Dedifferentiated amniotic fluid mesenchymal stem cell (primary cell): ENCODE measurements around the gene LRRC3C.
"Not testable (repeated sequence)": the region's sequence is repeated elsewhere in the genome, so short reads cannot be mapped to it uniquely, and the experiment has no call there.

Experiments used
- DNase-seq: peaks from one replicate; pipeline ENCODE4 v3.0.0-alpha.2; 2016; ENCODE audit errors: extremely low spot score

The LRRC3C gene

DNA sequence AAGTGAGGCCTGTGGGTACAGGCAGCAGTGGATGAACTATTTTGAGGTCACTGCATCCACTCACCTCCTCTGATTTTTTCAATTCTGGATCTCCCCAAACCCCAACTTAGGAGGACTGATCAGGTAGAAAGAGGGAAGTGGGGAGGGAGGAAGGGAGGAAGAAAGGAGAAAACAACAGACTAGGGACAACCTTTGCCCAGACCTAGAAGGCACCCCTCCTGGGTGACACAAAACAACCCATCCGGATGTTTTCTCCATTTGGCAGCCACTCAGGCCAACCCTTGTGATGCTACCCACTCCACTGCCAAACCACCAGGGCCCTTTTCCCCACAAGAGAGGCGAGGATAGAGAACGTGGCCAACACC, 2.9 kb upstream of the LRRC3C start:
- DNase-seq = no peak

DNA sequence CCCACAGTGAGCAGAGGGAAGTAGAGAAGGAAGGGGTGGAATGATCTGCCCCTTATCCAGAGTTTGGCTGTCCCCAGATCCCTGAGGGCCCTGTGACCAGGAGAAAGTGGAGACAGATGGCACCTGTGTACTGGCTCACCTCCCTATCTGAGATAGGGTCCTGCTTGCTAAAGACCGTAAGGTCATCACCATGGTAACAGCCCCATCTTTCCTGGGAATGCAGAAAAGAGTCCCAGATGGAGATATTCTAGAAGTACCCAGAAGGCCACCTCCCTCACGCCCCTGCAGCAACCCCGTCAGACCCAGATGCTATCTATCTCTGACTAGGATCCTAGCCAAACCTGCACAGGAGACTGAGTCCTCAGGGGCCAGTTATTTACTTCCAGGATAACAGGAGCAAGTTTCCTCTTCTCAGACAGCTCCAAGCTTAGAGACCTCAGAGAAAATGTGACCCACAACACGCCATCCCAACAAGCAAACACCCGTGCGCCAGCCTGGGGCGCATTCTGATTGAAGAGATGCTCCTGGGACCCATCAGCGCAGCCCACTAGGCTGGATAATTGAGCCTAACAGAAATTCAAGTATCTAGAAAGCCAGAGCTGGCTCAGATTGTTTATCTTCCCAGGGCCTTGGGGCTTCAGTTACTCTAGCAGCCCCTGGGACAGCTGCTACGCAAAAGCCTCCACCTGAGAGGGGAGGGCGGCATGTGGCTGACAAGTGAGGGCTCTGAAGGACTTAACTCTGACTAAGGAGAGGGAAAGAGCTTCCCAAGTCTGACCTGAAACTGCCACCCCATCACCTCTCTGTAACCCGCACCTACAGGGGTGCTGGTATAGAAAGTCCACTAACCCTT, 2.0 kb upstream of the LRRC3C start:
- no peak for DNase-seq

DNA sequence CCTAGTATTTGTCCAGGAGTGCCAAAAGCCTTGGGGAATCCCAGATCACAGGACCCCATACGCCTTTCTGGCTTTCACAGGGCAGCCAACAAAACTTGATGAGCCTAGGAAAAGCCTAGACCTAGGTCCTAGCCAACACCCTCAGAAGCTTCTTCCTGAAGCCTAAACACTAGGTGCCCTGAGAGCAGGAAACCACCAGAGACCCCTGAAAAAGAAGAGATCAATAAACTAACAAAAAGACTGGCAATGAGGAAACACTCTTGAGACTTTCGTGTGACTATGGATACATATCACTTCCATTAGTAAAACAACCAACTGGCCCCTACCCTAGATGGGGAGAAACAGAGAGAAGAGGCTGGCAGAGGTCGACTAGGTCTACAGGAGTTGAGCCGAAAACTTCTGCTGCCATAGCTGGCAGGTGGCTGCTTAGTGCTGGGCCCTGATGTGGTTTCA, 1.4 kb upstream of the LRRC3C start:
- DNase-seq = no peak

DNA sequence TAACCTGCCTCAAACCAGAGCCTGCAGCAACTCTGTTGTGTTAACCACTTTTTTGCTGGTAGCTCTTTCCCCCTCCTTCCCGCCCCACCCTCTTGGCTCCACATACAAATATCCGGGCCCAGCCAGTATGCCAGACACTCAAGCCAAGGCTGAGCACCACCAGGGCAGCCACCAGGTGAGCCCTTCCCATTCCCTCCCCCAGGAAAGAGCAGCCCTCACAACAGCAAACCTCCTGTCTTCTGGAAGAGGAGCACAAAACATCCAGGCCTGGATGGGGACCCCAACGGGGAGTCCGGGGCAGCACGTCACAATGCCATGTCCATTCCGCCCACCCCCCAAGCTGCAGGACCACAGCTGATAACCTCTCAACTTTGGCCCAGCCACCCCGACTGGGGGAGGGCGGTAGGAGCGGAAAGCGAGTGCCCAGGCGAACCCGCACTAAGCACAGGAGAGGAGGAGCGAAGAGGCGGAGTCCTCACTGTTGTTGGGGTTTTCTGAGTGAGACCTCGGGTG, 888 bp upstream of the LRRC3C start:
- DNase-seq = no peak

DNA sequence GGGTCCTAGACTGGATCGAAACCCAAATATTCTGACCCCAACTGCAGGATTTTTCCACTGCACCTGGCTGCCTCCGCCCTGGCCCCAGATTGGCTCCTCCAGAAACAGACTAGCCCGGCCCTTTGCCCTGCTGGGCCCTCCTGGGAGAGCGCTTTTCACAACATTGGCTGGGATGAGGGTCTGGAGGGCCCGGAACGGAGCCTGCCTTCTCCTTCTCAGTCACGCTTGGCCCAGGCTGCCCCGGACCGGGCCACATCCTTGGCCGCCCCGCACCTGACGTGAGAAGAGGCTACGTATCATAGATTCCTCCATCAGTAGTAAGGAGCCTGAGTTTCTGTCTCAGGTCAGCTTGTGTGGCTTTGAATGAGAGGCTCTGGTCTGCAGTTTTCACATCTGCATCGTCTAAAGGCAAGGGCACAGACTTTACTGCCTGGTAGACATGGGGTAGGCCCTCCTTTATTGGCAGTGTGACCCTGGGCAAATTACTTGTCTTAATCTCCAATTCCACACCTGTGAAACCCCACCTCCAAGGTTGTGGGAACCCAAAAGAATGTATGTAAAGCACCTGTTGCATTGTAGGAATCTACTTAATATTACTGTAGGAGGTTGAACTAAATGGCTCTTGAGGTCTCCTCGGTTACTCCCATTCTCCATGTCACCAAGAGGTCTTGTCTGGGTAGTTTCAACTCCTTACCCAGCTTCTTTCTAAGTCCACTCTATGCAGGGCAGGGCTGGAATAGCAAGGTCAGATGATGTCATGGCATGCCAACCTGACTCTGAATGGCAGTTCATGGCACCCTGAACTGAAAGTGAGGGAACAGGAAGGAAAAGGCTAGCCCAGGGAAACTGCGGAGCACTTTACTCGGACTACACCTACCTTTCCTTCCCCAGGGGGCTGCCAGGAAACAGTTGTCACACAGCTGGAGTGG, 661 bp downstream of the LRRC3C start:
- no peak for DNase-seq

DNA sequence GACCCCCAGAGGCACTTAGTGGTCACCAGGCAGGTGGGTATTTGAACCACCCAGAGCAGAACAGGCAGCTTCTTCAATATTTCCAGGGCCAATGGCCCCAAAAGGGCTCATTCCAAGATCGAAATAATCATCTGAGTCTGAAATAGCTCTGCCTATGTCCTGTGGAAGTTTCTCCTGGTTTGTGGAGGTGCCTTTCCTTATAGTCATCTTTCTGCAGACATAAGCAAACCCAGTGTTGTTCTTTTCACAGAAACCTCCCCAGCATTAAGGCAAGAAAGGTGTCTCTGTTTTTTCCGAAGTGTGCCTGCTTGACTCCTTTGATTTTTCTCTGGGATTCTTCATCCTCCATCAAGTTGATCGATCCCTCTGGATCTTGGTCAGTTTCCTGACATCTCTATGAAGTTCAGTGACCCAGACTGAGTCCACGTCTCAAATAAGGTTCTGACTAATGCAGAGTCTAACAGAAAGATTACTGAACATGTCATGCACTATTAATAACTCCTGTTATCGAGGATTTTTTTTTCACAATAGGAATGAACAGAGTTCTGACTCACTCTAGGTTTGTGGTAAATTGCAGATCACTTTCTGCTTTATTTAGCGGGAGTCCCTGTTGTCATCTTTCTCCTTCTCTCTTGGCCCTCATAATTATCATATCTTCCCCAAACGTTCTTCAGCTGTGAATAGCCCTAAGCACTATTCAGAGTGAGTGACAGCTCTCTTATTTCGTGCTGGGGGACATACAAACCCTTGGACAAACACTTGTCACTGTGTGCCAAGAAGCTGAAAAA, 1.5 kb downstream of the LRRC3C start:
- DNase-seq = peak; percentile 76

DNA sequence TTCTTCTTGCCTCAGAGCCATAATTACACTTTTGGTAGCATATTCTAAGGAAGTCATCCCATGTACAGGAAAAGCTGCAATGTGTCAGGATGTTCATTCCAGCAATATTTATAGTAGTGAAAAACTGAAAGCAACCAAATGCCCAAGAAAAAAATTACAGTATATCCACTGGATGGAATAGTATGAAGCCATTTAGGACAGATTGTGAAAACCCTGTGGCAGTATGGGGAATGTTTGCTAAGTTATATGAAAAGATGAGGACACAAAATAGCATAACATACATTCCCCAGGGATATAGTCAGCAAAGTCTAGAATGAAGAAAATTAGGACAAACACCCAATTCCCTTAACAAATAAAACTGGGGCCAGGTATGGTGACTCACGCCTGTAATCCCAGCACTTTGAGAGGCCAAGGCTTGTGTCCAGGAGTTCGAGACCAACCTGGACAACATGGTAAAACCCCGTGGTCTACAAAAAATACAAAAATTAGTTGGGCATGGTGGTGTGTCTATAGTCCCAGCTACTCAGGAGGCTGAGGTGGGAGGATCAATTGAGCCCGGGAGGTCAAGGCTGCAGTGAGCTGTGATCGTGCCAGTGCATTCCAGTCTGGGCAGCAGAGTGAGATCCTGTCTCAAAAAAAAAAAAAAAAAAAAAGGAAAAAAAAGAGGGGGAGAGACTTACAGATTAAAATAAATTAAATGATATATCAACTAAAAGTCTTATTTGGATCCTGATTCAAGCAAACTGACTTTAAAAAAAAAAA, 2.3 kb downstream of the LRRC3C start:
- peak; percentile 44 for DNase-seq

DNA sequence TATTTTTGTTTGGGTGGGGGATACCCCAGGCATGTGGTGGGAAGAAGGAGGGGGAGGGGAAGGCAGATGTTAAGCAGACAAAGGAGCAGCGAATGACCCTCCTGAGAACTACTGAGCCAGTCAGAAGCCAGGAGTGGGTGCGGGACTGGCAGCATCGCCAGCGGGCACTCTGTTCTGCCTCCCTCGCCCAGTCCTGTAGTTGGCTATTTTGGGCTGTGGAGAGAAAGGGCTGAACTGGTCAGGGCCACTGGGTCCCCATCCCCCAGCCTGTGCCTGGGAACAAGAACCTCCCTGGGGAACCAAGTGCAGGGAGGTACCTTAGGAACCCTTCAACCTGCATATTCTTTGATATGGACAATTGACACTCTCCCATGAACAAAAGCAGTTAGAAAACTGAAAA, 6.4 kb downstream of the LRRC3C start:
- no peak for DNase-seq

DNA sequence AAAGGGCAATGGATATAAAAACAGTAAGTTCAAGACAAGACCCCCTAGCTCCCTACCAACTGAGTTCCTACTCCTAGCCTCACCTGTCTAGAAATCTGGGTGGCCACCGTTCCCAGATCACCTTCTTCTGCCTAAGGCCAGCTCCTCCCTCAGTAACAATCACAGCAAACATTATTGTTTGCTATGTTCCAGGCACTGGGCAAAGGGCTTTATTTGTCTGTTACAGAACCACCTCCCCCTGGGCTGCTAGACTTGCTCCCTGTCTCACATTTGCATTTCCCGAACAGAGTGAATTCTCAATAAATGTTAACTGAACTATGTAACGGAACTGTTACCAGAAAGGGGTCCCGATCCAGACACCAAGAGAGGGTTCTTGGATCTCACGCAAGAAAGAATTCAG, 6.8 kb downstream of the LRRC3C start:
- DNase-seq = no peak

DNA sequence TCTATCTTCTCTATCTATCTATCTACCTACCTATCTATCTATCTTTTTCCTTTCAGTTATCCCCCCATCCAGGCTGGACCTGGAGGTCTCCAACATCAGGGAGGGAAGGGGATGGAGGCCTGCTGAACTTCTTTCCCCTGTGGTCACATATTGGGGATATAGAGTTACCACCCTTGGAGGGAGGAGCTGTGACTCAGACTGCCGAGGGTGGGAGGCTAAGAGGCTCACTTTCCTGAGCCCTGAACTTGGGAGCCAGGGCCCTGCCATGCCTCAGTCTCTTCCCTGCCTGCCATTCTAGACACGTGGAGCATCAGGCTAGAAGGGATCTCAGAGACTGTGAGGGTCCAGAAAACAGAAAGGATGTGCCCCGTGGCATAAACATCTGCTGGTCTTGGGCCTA, 8.4 kb downstream of the LRRC3C start:
- DNase-seq = no peak

DNA sequence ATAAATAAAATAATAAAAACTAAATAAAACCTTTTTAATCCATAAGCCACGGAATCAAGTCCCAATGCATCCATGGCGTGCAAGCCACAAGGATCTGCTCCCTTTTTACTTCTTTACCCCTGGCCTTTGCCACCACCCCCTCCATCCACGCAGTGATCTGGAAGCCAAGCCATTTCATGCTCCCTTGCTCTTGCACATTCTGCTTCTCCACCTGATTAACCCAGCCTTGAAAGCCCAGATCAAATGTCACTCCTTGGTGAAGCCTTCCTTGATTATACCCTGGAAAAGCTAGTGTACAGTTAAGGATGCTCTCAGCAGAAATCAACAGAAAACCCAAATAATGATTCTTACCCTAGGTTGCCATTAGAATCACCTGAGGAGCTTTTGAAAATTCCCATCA, 9.9 kb downstream of the LRRC3C start:
- no peak for DNase-seq

DNA sequence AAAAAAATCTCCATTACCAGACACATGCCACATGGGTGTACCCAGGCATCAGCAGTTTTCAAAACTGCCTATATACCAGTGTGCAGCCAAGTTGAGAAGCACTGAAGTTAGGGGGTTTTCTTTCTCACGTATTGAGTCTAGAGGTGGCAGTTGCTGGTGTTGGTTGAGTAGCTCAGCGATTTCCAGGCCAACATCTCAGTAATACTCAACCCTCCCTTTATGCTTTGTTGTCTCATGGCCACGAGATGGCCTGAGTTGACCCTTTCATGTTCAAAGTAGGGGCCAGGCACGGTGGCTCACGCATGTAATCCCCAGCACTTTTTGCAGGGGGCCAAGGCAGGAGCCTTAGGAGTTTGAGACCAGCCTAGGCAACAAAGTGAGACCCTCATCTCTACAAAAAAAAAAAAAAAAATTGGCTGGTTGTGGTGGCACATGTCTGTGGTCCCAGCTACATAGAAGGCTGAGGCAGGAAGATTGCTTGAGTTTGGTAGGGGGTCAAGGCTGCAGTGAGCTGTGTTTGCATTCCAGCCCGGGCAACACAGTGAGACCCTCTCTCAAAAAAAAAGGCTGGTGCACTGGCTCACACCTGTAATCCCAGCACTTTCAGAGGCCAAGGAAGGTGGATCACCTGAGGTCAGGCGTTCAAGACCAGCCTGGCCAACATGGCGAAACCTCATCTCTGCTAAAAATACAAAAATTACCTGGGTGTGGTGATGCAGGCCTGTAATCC, 10.8 kb downstream of the LRRC3C start:
- no peak for DNase-seq

DNA sequence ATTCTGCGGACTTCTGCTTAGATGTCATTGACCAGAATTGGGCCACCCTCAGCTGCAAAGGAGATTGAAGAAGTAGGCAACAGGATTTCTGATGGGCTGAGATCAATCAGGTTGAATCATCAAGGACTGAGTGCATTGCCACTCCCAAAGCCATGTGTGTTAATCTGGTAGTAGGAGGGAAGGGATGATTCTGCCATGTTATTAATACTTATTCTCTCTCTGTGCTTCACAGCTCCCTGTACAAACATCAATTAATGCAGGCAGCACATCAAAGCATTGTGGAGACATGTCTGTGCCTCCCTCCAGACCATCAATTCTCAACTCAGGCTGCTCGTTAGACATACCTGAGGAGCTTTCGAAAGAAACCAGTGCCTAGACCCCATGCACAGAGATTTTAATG, 11.6 kb downstream of the LRRC3C start:
- DNase-seq = no peak

DNA sequence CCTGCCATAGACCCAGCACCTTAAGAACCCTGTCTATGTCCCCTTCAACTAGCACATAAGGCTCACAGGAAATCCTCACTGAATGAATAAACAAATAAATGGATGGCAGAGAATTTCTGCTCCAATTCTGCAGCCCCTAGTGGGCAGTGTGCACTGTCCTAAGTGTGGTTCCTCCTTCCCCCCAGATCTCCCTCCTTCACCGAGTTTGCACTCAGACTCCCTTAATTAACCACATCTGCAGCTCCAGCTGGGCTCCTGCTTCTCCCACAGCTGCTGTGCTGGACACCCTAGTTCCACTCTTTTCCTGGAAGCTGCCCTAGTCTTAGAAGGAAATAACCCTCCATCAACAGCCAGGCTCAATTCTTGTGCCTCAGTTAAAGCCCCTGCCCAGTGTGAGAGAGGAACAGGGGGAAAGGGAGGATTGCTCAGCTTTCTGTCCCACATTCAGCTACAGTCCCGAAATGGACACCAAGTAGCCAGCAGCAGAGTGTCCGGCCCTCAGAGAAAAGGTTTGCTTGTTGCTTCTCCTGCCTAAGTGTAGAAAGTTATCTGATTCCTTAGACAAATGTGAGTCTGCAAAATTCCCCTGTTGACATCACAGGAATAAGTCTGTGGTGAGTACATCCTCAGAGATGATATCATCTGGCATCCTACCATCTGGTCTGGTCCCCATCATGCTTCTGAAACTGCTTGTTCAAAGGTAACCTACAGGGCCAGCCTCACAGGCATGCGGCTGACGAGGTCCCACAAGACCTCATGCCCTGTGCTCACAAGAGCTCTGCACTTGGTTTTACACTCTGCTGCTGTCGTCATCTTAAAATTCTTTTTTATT, 12.3 kb downstream of the LRRC3C start:
- DNase-seq = peak; percentile 58

DNA sequence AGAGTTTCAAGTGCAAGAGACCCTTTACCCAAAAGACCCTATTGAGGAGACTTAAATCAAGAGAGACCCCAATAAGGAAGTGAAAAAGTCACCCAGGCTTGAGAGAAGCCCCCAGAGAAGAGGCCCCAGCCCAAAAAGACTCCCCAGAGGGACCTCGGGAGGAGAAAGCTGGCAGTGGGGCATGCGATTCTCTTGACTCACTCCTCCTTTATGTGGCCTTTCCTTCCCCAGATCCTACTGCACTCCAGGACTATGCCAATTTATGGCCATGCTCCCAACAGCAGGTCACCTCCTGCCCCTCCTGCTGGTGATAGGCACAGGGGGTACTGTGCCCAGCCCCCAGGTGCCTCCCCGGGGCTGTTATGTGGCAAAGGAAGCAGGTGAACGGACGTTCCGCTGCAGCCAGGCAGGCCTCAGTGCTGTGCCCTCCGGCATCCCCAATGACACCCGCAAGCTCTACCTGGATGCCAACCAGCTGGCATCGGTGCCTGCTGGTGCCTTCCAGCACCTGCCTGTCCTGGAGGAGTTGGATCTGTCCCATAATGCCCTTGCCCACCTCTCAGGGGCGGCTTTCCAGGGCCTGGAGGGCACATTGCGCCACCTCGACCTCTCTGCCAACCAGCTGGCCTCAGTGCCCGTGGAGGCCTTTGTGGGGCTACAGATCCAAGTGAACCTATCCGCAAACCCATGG, 16.3 kb downstream of the LRRC3C start:
- no peak for DNase-seq

DNA sequence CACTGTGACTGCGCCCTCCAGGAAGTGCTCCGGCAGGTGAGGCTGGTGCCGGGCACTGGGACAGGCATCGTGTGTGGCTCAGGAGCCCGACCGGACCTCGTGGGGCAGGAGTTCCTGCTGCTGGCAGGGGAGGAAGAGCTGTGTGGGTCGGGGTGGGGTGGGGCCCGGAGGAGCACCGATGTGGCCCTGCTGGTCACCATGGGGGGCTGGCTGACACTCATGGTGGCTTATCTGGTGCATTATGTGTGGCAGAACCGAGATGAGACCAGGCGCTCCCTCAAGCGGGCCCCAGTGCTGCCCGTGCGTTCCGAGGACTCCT, 16.8 kb downstream of the LRRC3C start:
- DNase-seq = no peak

DNA sequence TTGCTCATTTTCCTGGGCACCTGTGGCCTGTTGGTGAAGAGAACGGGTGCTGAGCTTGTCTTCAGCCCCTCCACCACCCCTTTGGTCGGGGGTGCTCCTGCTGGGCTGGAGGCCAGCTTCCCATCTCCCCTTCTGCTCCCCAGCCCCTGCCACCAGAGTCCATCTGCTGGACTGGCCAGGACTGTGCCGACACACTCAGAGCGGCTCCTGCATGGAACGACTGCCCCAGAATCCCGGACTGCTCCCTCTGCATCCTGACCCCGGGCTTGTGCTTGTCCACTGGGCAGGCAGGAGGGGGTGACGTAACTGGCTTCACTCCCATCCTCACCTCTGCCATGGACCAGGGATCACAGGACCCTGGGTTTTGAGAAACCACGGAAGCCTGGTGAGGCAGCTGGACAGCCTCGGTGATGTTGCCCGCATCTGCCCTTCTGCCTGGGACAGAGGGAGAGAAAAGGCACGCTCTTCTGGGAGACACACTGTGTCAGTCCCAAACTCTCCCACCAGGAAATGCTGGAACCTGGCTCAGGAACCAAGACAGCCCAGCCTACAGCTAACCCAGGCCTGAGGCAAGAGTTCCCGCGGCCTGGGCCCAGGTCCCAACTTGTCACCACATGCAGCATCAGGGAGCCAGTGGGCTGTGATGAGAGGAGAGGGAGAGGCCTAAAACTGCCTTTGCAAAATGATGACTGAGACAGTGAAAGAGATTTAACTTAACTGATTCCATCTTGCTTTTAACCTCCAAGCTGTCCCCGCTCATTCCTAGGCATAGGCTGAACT, 19.2 kb downstream of the LRRC3C start:
- DNase-seq = no peak

DNA sequence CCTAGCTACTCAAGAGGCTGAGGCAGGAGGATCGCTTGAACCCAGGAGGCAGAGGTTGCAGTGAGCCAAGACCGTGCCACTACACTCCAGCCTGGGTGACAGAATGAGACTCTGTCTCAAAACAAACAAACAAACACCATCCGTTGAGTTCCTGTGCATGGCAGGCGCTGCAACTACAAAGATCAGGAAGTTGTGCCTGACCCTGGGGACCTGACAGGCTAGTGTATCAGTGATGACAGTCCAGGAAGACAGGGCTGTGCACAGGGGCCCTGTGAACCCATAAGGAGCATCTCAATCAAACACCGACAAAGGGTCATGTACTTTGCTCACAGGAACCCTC, 20.9 kb downstream of the LRRC3C start:
- not testable (repeated sequence) for DNase-seq
